H1 (cell line): Measurements from ENCODE around the gene FAR2. TPM values are rescaled to one million over a fixed set of nuclear protein-coding genes. Genes with fewer than 3 reads are reported as not detected.

Experiments
- ATF3 ChIP-seq: IDR thresholded peaks from 2 replicates; pipeline ENCODE4 v1.6.1; 2011; ENCODE audit warnings: low read depth, mild to moderate bottlenecking, low read length; ENCODE audit not compliant: insufficient read depth
- BRCA1 ChIP-seq: IDR thresholded peaks from 2 replicates; pipeline ENCODE4 v1.6.1; 2012; ENCODE audit warnings: low read depth, low read length, improper control_type of control experiment
- CBX5 ChIP-seq: fragments of 300-800, 300-1000 bp; sonication (generic); IDR thresholded peaks from 2 replicates; pipeline ENCODE4 v1.7.1; 2016; ENCODE audit warnings: antibody characterized with exemption, low read length, low read depth
- RAD21 ChIP-seq, 2 experiments: IDR thresholded peaks in 1 of 2; conservative IDR thresholded peaks in 1 of 2; 2 replicates each; pipeline ENCODE4 v1.6.1; 2011; ENCODE audit warnings: low read depth in 2 of 2, low read length in 2 of 2, improper control_type of control experiment in 1 of 2, inconsistent platforms in 1 of 2, mild to moderate bottlenecking in 1 of 2, moderate library complexity in 1 of 2
- RNF2 ChIP-seq: fragments of 200-900, 300-1000 bp; sonication (generic); IDR thresholded peaks from 2 replicates; pipeline ENCODE4 v1.7.1; 2016; ENCODE audit warnings: borderline replicate concordance, low read depth, mild to moderate bottlenecking, antibody characterized with exemption, low read length; ENCODE audit not compliant: poor library complexity, severe bottlenecking; ENCODE audit errors: missing control alignments
- SUZ12 ChIP-seq: fragments of 200-600 bp; sonication (generic); IDR thresholded peaks from 2 replicates; pipeline ENCODE4 v1.6.1; 2012; ENCODE audit warnings: mild to moderate bottlenecking, inconsistent platforms, low read length, moderate library complexity, mixed read lengths
- TBP ChIP-seq: IDR thresholded peaks from 2 replicates; pipeline ENCODE4 v1.6.1; 2011; ENCODE audit warnings: low read depth, low read length, improper control_type of control experiment
- polyA plus RNA-seq, 7 experiments: library from polyadenylated mRNA; depleted of rRNA in 3 of 7; stranded (reverse) in 5 of 7; unstranded in 2 of 7; fragments of >200 nt in 5 of 7; fragments of 200-250 nt in 2 of 7; gene quantifications; 1 replicate in 5 of 7; 2 replicates in 1 of 7; 4 replicates in 1 of 7; pipeline versions ENCODE4 v1.2.1 to v1.2.3, GENCODE V29; 2011 to 2013; ENCODE audit warnings: missing spikeins in 2 of 7, mixed read lengths in 2 of 7
- total RNA-seq: library from RNA; stranded (reverse); fragmentation: NEBNext Ultra II Directional; extraction: Animal tissue kit (Norgen Biotek cat#: 25700); gene quantifications from 2 replicates; pipeline ENCODE4 v1.2.1, GENCODE V29; 2021
- TF ChIP-seq, protein P1 (sequence below): IDR thresholded peaks from 2 replicates; pipeline ENCODE4 v1.6.1; 2012; ENCODE audit warnings: inconsistent platforms
- TF ChIP-seq, protein P2 (sequence below): fragments of 300-600 bp; sonication (generic); IDR thresholded peaks from 2 replicates; pipeline ENCODE4 v1.7.1; 2012; ENCODE audit warnings: low read length, moderate library complexity, mild to moderate bottlenecking, inconsistent platforms; ENCODE audit not compliant: insufficient replicate concordance

FAR2 gene
- total and polyA plus RNA-seq, 2 of the 8 experiments (the other 6 are each of a cell fraction or from before 2014, with no cell fraction given): 24.0 to 24.1 TPM

- TF ChIP-seq ATF3: no peak
- TF ChIP-seq, protein P1, sequence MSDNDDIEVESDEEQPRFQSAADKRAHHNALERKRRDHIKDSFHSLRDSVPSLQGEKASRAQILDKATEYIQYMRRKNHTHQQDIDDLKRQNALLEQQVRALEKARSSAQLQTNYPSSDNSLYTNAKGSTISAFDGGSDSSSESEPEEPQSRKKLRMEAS: no peak
- TF ChIP-seq, protein P2, sequence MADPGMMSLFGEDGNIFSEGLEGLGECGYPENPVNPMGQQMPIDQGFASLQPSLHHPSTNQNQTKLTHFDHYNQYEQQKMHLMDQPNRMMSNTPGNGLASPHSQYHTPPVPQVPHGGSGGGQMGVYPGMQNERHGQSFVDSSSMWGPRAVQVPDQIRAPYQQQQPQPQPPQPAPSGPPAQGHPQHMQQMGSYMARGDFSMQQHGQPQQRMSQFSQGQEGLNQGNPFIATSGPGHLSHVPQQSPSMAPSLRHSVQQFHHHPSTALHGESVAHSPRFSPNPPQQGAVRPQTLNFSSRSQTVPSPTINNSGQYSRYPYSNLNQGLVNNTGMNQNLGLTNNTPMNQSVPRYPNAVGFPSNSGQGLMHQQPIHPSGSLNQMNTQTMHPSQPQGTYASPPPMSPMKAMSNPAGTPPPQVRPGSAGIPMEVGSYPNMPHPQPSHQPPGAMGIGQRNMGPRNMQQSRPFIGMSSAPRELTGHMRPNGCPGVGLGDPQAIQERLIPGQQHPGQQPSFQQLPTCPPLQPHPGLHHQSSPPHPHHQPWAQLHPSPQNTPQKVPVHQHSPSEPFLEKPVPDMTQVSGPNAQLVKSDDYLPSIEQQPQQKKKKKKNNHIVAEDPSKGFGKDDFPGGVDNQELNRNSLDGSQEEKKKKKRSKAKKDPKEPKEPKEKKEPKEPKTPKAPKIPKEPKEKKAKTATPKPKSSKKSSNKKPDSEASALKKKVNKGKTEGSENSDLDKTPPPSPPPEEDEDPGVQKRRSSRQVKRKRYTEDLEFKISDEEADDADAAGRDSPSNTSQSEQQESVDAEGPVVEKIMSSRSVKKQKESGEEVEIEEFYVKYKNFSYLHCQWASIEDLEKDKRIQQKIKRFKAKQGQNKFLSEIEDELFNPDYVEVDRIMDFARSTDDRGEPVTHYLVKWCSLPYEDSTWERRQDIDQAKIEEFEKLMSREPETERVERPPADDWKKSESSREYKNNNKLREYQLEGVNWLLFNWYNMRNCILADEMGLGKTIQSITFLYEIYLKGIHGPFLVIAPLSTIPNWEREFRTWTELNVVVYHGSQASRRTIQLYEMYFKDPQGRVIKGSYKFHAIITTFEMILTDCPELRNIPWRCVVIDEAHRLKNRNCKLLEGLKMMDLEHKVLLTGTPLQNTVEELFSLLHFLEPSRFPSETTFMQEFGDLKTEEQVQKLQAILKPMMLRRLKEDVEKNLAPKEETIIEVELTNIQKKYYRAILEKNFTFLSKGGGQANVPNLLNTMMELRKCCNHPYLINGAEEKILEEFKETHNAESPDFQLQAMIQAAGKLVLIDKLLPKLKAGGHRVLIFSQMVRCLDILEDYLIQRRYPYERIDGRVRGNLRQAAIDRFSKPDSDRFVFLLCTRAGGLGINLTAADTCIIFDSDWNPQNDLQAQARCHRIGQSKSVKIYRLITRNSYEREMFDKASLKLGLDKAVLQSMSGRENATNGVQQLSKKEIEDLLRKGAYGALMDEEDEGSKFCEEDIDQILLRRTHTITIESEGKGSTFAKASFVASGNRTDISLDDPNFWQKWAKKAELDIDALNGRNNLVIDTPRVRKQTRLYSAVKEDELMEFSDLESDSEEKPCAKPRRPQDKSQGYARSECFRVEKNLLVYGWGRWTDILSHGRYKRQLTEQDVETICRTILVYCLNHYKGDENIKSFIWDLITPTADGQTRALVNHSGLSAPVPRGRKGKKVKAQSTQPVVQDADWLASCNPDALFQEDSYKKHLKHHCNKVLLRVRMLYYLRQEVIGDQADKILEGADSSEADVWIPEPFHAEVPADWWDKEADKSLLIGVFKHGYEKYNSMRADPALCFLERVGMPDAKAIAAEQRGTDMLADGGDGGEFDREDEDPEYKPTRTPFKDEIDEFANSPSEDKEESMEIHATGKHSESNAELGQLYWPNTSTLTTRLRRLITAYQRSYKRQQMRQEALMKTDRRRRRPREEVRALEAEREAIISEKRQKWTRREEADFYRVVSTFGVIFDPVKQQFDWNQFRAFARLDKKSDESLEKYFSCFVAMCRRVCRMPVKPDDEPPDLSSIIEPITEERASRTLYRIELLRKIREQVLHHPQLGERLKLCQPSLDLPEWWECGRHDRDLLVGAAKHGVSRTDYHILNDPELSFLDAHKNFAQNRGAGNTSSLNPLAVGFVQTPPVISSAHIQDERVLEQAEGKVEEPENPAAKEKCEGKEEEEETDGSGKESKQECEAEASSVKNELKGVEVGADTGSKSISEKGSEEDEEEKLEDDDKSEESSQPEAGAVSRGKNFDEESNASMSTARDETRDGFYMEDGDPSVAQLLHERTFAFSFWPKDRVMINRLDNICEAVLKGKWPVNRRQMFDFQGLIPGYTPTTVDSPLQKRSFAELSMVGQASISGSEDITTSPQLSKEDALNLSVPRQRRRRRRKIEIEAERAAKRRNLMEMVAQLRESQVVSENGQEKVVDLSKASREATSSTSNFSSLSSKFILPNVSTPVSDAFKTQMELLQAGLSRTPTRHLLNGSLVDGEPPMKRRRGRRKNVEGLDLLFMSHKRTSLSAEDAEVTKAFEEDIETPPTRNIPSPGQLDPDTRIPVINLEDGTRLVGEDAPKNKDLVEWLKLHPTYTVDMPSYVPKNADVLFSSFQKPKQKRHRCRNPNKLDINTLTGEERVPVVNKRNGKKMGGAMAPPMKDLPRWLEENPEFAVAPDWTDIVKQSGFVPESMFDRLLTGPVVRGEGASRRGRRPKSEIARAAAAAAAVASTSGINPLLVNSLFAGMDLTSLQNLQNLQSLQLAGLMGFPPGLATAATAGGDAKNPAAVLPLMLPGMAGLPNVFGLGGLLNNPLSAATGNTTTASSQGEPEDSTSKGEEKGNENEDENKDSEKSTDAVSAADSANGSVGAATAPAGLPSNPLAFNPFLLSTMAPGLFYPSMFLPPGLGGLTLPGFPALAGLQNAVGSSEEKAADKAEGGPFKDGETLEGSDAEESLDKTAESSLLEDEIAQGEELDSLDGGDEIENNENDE: no peak
- no peak for TF ChIP-seq TBP
- TF ChIP-seq BRCA1: no peak
- no peak for TF ChIP-seq CBX5
- no peak for TF ChIP-seq RNF2
- TF ChIP-seq SUZ12: no peak
- no peak for TF ChIP-seq RAD21 (IDR thresholded peaks at IDR 0.05 in 1 of 2, conservative IDR thresholded peaks at IDR 0.05 in 1 of 2; ENCODE audit: low read depth in 2 of 2, low read length in 2 of 2)
These were observed 201.0 kb downstream of the FAR2 start (continued) for GRCh38 chr12:29350080-29350479.
